Colonic mucosa (tissue), 4 donors: ENCODE results near the gene CABLES1. TPM values are rescaled to one million over a fixed set of nuclear protein-coding genes. Genes with fewer than 3 reads are reported as not detected.

ENCODE experiments used
- DNase-seq: peaks from one replicate; pipeline ENCODE4 v3.0.0-alpha.2; 2020
- H3K27ac ChIP-seq: fragments of 200-600 bp; one replicate; pipeline ENCODE4 v1.8.0; 2021
- H3K27me3 ChIP-seq: fragments of 200-600 bp; one replicate; pipeline ENCODE4 v1.8.0; 2021
- H3K36me3 ChIP-seq: fragments of 200-600 bp; one replicate; pipeline ENCODE4 v1.8.0; 2021
- H3K4me1 ChIP-seq: fragments of 200-600 bp; one replicate; pipeline ENCODE4 v1.8.0; 2021; ENCODE audit warnings: mild to moderate bottlenecking
- H3K4me3 ChIP-seq: fragments of 200-600 bp; one replicate; pipeline ENCODE4 v1.8.0; 2021
- H3K9ac ChIP-seq, 2 donors: one replicate each; pipeline ENCODE4 v1.7.0; 2013; ENCODE audit warnings: control low read depth in 2 of 2, low read depth in 2 of 2, low read length in 2 of 2
- H3K9me3 ChIP-seq: fragments of 200-600 bp; one replicate; pipeline ENCODE4 v1.8.0; 2021
- CTCF ChIP-seq: fragments of 200-600 bp; IDR thresholded peaks from one replicate; pipeline ENCODE4 v1.8.0; 2022; ENCODE audit warnings: antibody characterized with exemption, mild to moderate bottlenecking
- intact Hi-C: fragments of 100-400 bp; cut with DNase I; formaldehyde crosslinking; loops from one replicate; pipeline ENCODE4 v1.14.1; 2022
- total RNA-seq, 2 donors: library from RNA; stranded (reverse); fragmentation: NEBNext Ultra II Directional in 1 of 2; extraction: Animal tissue kit (Norgen Biotek cat#: 25700) in 1 of 2; gene quantifications; one replicate each; pipeline ENCODE4 v1.2.1, GENCODE V29; 2021
- donor health status: healthy.
- donor health status: DM: no; HTN: no; CAD: no.
- donor health status: DM: no; HTN: no; CAD: no.

Gene CABLES1
- total RNA-seq, 2 donors from 2014 or later = 4.2 to 6.2 TPM

- Histone ChIP-seq H3K4me3 (no peak overlapping the region), H3K4me1 (no peaks in the 10 kb centered on the region), H3K36me3 (no peaks in the 10 kb centered on the region), H3K9ac (no peak overlapping the region), H3K9me3 (no peaks in the 10 kb centered on the region), H3K27me3 (no peaks in the 10 kb centered on the region), H3K27ac (no peak overlapping the region)
- DNase-seq = no peak
- no peak for TF ChIP-seq CTCF
- intact Hi-C loops = no loop called here
These were observed 69.4 kb downstream of the CABLES1 start for GRCh38 chr18:23204589-23205235.

GRCh38 chr18:23205980-23206379, 70.7 kb downstream of the CABLES1 start:
- DNase-seq = no peak
- no peak overlapping the region for H3K4me3 ChIP-seq
- H3K9ac ChIP-seq = no peak overlapping the region
- TF ChIP-seq CTCF = no peak
- intact Hi-C loops = no loop called here
- H3K4me1 ChIP-seq = no peaks in the 10 kb centered on the region
- H3K9me3 ChIP-seq = no peaks in the 10 kb centered on the region
- H3K27ac ChIP-seq = no peak overlapping the region
- H3K27me3 ChIP-seq = no peaks in the 10 kb centered on the region
- H3K36me3 ChIP-seq = no peaks in the 10 kb centered on the region

- Histone ChIP-seq H3K27ac (no peak overlapping the region), H3K9ac (no peak overlapping the region), H3K27me3 (no peaks in the 10 kb centered on the region), H3K36me3 (no peaks in the 10 kb centered on the region), H3K4me1 (no peaks in the 10 kb centered on the region), H3K9me3 (no peaks in the 10 kb centered on the region), H3K4me3 (no peak overlapping the region)
- intact Hi-C loops = no loop called here
- DNase-seq = no peak
- peak; percentile 30 for TF ChIP-seq CTCF
These were observed 72.1 kb downstream of the CABLES1 start for GRCh38 chr18:23207191-23207955.

GRCh38 chr18:23207994-23208393, 72.7 kb downstream of the CABLES1 start:
- TF ChIP-seq CTCF = no peak
- no peak overlapping the region for H3K27ac ChIP-seq
- no peak overlapping the region for H3K4me3 ChIP-seq
- intact Hi-C loops = no loop called here
- H3K36me3 ChIP-seq = no peaks in the 10 kb centered on the region
- no peaks in the 10 kb centered on the region for H3K27me3 ChIP-seq
- no peaks in the 10 kb centered on the region for H3K9me3 ChIP-seq
- H3K9ac ChIP-seq = no peak overlapping the region
- no peaks in the 10 kb centered on the region for H3K4me1 ChIP-seq
- DNase-seq = no peak

- intact Hi-C loops = no loop called here
- Histone ChIP-seq H3K9ac (no peak overlapping the region), H3K36me3 (no peaks in the 10 kb centered on the region), H3K4me1 (no peaks in the 10 kb centered on the region), H3K9me3 (no peaks in the 10 kb centered on the region), H3K27ac (no peak overlapping the region), H3K27me3 (no peaks in the 10 kb centered on the region), H3K4me3 (no peak overlapping the region)
- DNase-seq = no peak
- TF ChIP-seq CTCF = no peak
These were observed 73.3 kb downstream of the CABLES1 start for GRCh38 chr18:23208600-23208999.
